GM19372 (cell line): Measurements from ENCODE around the gene IRS2.

ENCODE experiments used
- ATAC-seq: cut with Tn5 transposase; IDR thresholded peaks from one replicate; pipeline ENCODE4 v1.9.1; 2021; ENCODE audit warnings: mild to moderate bottlenecking, low read depth, moderate library complexity; ENCODE audit not compliant: unreplicated experiment

IRS2 gene

DNA sequence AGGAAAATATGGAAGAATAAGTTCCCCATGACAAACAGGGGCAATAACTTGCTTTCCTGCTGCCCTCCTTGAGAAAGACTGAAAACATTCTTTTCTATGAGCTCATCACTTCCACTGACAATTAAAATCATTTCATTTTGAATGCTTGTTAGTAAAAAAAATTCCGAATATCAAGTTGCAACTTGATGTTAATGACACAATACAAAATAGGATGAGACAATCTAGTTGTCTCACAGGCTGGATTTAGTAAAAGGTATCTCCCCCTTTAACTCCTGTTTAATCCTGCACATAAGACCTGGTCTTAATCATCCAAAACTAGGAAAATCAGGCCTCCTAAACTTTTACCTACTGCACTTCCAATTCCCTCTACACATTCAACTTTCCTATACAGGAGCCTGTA is 24.7 kb downstream of the IRS2 start:
- ATAC-seq, result no peak

DNA sequence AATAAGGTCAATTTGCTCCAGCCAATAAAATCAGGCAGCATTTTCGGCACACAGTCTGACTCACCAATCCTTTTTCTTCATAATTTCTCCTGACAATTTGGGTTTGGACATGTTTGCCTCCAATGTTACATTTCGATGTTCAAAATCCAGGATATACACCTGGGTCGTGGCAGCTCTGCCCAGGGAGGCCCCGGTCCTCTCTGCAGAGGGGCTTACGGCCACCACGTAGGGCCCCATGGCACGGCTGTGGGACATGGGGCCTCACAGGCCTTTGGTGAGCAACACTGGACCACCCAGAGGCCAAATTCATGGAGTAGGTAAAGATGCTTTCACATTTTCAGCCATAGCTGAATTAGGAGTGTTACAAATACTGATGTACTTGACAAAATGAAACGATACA is 25.4 kb downstream of the IRS2 start:
- ATAC-seq, result no peak

DNA sequence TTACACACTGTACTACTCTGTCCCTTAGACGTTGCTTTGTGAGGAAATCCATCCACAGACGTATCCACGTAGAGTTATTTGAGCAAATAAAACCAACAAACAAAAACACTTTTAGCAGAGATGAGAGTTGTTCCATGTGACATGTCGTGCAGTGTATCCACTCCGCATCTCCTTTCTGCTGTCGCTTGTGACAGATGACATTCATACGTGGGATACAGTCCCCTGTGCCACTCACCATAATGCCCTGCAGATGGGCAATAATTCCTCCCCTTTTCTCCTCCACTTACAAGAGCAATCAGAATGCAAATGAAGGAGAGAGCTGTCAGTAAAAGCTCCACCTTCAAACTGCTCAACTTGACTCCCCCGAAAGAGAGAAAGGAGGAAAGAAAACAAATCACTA is 26.0 kb downstream of the IRS2 start:
- ATAC-seq, result no peak

GRCh38 chr13:109759609-109760008 is 26.8 kb downstream of the IRS2 start:
- no peak for ATAC-seq

DNA sequence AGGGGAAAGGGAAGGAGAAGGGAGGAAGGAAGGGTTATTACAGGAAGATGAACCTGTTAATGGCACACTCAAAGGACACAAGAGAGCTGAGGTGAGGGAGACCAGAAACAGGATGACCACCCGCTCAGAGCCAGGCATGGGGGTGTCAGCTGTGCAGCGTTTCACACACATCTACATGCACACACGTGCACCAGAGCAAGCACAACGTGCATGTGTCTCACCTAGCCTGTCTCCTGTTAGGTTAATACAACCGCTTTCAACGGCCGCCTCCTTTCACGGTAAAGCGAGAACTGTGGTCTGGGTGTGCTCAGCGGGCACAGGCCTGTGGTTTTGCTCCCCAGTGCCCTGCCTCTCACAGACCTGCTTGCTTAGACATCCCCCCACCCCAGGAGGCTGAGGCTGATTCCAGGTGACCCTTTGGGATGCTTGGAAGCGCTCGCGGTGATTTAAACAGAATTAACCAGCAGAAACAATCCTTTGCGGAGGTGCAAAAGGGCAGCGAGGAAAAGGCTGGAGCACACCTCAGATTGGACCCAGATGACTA is 27.4 kb downstream of the IRS2 start:
- no peak for ATAC-seq

GRCh38 chr13:109756778-109757177 is 29.6 kb downstream of the IRS2 start:
- ATAC-seq, result no peak

DNA sequence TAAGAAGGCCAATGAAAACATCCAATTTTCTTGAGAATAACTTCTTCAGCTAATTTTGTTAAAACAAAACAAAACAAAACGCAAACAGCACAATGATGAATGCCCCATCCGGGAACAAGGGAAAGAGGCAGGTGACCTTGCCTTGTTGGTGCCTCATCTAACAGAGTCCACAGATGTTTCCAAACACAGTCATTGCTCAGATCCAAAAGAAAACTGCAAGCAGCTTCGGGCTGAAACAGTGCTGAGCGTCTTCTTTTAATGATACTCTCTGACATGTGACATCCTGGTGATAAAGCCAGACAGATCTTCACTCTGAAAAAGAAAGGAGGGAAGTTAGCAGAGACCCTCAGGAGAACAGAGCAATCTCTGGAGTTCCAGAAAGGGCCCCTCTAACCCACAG is 30.4 kb downstream of the IRS2 start:
- ATAC-seq, result no peak

DNA sequence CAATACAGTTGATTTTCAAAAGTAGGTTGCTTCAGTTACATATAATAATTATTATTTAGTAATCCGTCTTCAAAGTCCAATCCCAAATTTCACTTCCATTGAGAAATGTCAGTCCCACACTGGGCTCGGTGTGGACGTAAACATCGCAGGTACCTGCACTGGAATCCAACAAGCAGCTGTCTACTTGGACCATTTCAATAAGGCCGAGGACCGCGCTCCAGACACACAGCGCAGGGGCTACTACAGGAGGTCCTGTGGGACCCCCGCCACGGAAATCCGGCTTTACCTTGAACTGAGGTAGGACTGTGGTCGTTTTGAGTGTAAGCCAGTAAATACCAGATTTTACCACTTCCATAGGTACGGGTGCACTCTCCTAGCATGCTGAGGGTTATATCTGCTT is 30.8 kb downstream of the IRS2 start:
- ATAC-seq, result no peak

DNA sequence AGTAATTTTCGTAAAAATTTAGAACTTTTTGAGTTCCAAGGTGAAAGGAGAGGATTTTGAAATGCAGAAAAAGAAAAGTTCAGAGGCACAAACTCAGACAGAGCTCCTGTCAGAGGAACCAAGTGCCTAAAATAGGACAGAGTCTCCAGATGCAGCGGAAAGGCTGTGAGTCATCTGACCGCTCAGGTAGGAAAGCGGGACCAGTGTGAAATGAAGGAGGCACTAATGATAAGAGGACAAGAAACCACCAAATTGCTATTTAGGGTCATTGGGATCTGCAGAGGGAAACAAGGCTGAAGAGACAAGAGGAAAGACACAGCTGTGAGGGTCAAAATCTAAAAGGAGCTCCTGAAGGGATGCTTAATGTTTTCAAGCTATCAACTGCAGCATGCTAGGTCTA is 34.9 kb downstream of the IRS2 start:
- ATAC-seq, result no peak

DNA sequence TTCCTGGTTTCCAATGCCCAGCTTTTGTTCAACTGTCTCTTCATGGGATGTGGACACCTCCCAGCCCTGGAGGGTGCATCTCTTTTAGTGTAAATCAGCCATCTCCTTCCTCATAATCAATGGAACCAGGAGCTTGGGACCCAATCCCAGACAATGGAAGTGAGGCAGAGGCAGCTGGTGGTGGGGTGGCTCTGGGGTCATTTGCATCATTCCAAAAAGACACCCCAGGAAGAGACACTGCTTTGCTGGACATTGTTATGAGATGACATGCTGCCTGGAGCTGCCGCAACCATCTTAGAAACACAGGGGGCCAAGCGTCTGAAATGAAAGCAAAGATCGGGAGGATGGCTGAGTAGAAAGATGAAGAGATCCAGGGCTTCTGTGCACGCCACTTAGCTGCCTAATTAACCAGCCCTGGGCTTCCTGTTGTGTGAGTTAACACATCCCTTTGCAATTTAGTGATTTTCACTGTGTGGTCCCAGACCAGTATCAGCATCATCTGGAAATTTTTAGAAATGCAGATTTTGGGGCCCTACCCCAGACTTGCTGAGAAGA is 36.1 kb downstream of the IRS2 start:
- no peak for ATAC-seq

DNA sequence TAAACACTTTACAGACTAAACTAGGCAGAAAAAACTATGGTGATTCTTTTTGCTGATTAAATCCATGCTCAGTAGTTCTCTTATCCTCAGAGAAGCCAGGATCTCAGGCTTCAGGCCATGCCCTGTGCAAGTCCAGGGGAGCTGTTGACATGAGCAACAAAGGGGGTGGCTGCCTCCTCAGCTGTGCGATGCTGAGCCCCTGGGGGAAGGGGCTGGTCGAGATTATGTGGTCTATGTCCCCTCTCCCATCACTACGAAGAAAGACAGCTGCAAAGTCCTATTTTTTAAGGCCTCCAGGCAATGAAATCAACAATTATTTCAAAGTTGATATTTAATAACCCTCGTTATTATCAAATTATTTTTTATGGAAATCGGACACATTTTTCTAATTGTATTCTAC is 37.0 kb downstream of the IRS2 start:
- no peak for ATAC-seq

GRCh38 chr13:109748677-109749076 is 37.7 kb downstream of the IRS2 start:
- ATAC-seq, result no peak

DNA sequence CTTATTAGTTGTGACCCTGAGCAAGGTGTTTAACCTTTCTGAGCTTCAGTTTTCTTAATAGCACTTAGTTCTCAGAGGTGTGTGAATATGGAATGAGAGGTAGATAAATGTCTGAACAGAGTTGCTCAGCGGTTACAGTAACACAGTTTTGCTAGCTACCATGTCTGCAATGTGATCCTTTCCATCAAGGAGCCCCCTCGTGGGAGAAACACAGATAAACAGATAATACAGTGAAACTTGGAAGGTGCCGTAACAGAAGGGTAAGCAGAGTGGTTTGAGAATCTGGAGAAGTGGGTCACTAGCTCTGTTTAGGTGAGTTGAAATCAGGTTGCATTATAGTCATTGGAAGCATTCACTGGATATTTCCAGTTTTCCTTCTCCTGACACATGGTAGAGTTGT is 38.9 kb downstream of the IRS2 start:
- ATAC-seq, result no peak

DNA sequence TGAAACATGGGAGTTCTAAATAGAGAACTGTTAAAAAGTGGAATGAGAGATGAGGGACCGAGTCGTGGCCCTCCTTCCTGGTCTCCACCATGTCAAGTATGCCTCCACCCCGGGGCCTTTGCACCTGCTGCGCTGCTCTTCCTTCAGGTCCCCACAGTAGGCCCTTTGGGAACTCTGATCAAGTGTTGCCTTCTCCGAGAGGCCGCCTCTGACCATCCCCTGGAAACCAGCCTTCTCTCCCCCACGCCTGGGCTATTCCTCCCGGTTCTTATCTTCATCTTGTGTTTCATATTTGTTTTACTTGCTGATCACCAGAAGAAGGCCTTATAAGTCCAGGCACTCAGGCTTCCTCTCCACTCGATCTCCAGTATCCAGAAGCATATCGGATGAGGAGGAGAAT is 40.0 kb downstream of the IRS2 start:
- ATAC-seq, result no peak

GRCh38 chr13:109745702-109746101 is 40.7 kb downstream of the IRS2 start:
- no peak for ATAC-seq

DNA sequence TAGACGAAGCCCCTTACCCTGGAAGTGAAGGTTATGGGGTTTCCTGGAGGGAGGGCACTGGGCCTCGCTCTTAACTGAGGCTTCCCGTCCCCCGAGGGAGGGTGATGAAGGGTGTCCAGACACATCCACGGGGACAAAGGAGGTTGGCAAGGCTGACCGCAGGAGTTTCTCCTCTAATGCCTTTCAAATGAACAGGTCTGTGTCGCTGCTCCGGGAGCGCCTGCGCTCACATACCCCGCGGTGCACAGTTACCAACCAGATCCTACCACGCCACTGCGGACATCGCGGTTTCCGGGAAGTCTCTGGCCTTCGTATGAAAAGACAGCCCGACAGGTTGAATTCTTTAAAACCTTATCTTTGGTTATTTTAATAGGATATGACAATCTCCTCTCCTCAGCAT is 41.3 kb downstream of the IRS2 start:
- no peak for ATAC-seq

GRCh38 chr13:109744512-109745051 is 41.8 kb downstream of the IRS2 start:
- no peak for ATAC-seq

- ATAC-seq, result no peak
These were observed 42.5 kb downstream of the IRS2 start for GRCh38 chr13:109743706-109744453.

GRCh38 chr13:109741966-109742365 is 44.4 kb downstream of the IRS2 start:
- ATAC-seq, result no peak

GRCh38 chr13:109740721-109741120 is 45.7 kb downstream of the IRS2 start:
- ATAC-seq, result no peak

DNA sequence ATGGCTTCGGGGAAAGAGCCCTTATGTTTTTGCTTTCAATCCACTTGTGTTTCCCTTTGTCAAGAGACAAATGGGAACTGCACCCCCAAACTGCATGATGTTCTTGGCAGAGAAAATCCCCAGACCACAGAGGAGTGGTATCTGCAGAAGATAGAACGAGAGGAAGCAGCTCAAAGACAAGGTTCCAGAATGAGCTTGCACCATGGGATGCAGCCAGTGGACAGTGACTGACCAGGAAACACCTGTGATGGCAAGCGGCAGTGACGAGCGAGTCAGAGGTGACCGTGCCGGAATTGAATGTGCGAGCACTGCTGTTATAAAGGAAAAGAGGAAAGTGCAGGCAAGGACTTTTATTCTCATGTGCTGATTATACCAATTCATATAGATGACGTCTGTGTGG is 46.3 kb downstream of the IRS2 start:
- ATAC-seq, result no peak

- no peak for ATAC-seq
These were observed 48.1 kb downstream of the IRS2 start for GRCh38 chr13:109738298-109738746.
